ENCODE measurements around the gene BLID.

Gene BLID

DNA sequence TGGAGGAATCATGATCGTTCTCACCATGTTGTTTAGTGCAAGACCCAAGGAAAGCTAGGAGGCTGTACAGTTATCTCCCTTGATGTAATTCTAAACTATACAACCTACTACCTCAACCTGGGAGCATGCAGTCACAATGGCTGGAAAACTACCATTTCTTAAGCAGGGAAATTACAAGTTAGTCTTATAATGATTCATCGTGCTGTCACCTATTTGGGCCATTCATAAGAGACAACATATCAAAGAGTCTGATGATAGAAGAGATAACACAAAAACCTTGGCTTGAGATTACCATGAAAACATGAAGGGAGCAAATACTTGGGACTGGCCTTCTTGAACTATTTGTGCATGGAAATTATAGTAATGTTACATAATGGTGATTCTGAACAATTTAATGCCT, 30.5 kb upstream of the BLID start:
- Histone ChIP-seq H3K4me3 (ENCODE audit: low read depth, low read length) (no peak overlapping the region), H3K9me3 (ENCODE audit: control insufficient read depth, insufficient read depth, low read depth, low read length) (no peaks in the 10 kb centered on the region), H3K27ac (ENCODE audit: extremely low read depth, low read depth, low read length) (no peak overlapping the region), H3K36me3 (ENCODE audit: control insufficient read depth in 2 of 2, insufficient read depth in 1 of 2, low read length in 2 of 2) (no peaks in the 10 kb centered on the region), H3K4me1 (ENCODE audit: control insufficient read depth, insufficient read depth, low read length) (peaks cover 7% of the 10 kb centered on the region)
- ChIA-PET POLR2A (no interaction called here), CTCF (no interaction called here)
- no peak for TF ChIP-seq ZNF521 (tag by site-specific recombination; IDR thresholded peaks at IDR 0.05)

DNA sequence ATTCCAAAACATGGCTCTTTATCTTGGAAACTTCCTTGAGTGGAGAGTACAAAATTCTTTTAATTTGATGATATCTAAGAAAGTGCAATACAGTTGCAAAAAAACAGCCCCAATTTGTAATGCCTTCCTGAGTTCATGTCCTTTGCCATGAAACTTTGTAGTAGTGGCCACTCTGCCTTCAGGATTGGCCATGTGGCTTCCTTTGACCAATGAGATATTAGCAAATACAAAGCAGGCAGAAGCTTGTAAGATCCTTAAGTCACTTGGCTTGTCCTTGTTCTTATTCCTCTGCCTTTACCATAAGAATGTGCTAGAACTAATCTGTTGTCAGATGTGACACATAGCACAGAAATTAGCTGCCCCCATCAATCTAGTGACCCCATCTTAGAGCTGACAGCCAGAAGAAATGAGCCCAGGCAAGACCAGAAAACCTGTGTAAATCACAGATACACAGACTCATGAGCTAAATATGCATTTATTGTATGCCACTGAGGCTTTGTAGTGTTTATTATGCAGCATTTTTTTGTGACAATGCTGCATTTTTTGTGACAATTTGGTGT, 29.8 kb upstream of the BLID start:
- TF ChIP-seq ZNF311 (tag by site-specific recombination; IDR thresholded peaks at IDR 0.05; ENCODE audit: borderline replicate concordance): no peak
- no peak for TF ChIP-seq ZNF157 (tag by site-specific recombination; IDR thresholded peaks at IDR 0.05)
- no peak for TF ChIP-seq ZNF214 (tag by site-specific recombination; IDR thresholded peaks at IDR 0.05; ENCODE audit: borderline replicate concordance)
- TF ChIP-seq ZNF501 (tag by site-specific recombination; IDR thresholded peaks at IDR 0.05): no peak
- TF ChIP-seq HOXC10 (CRISPR knock-in tag; IDR thresholded peaks at IDR 0.05): no peak
- TF ChIP-seq, protein P1, sequence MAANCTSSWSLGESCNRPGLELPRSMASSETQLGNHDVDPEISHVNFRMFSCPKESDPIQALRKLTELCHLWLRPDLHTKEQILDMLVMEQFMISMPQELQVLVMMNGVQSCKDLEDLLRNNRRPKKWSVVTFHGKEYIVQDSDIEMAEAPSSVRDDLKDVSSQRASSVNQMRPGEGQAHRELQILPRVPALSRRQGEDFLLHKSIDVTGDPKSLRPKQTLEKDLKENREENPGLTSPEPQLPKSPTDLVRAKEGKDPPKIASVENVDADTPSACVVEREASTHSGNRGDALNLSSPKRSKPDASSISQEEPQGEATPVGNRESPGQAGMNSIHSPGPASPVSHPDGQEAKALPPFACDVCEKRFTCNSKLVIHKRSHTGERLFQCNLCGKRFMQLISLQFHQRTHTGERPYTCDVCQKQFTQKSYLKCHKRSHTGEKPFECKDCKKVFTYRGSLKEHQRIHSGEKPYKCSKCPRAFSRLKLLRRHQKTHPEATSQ (tag by site-specific recombination; IDR thresholded peaks at IDR 0.05): no peak
- Histone ChIP-seq H3K4me1 (ENCODE audit: control insufficient read depth, insufficient read depth, low read length) (peaks cover 7% of the 10 kb centered on the region), H3K9me3 (ENCODE audit: control insufficient read depth, insufficient read depth, low read depth, low read length) (no peaks in the 10 kb centered on the region), H3K4me3 (ENCODE audit: low read depth, low read length) (no peak overlapping the region), H3K36me3 (ENCODE audit: control insufficient read depth in 2 of 2, insufficient read depth in 1 of 2, low read length in 2 of 2) (no peaks in the 10 kb centered on the region), H3K27ac (ENCODE audit: extremely low read depth, low read depth, low read length) (no peak overlapping the region)
- ChIA-PET POLR2A (no interaction called here), CTCF (no interaction called here)

DNA sequence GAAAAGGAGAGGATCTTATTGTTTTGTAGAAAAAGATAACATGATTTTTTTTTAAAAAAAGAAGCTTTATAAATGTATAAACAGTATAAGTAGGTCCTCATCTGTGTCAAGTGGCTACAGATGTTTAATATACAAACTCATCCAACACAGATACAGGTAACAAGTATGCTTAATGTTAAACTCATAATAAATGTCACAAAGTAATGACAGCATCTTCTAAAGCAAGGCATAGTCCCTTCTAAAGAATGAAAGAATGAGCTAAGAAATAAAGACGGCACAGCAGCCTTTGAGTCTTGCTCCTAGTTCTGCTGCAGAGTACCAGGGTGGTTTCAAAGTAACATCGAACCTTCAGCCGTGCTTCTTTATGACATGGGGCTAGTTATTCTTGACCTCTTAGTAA, 28.7 kb upstream of the BLID start:
- CTCF ChIA-PET: interaction anchor here (0.6 to 2.4 kb wide), 5 partner anchors 14 to 58 kb away, joined by 3 to 8 read pairs (median 5); no protein-coding TSS in a partner anchor
- POLR2A ChIA-PET: no interaction called here

DNA sequence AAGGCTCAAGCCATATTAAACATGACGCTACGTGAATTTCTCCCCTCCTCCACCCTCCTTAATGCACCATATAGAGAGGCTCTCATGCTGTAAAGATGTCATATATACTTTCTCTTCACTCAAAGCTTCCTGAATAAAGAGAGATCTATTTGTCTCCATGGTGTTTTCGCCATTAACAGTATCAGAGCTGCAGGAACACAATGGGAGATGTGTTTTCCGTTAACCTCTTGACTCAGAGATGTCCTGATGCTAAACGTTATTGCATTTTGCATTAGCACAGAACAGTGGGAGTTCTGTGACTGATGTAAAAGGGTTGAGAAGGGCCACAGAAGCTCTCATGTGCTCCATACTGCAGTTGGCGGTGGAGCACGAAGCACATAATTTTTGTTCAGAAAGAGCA, 25.7 kb upstream of the BLID start:
- POLR2A ChIA-PET: no interaction called here
- H3K27ac ChIP-seq (ENCODE audit: extremely low read depth, low read depth, low read length): no peak overlapping the region
- H3K36me3 ChIP-seq (ENCODE audit: control insufficient read depth in 2 of 2, insufficient read depth in 1 of 2, low read length in 2 of 2): no peaks in the 10 kb centered on the region
- H3K4me3 ChIP-seq (ENCODE audit: low read depth, low read length): no peak overlapping the region
- H3K4me1 ChIP-seq (ENCODE audit: control insufficient read depth, insufficient read depth, low read length): peaks cover 4% of the 10 kb centered on the region; the same call in 1 of the 2 replicates
- TF ChIP-seq ZNF335 (tag by site-specific recombination; conservative IDR thresholded peaks at IDR 0.05) (no peak), OSR2 (tag by site-specific recombination; IDR thresholded peaks at IDR 0.05) (no peak)
- TF ChIP-seq, protein P2, sequence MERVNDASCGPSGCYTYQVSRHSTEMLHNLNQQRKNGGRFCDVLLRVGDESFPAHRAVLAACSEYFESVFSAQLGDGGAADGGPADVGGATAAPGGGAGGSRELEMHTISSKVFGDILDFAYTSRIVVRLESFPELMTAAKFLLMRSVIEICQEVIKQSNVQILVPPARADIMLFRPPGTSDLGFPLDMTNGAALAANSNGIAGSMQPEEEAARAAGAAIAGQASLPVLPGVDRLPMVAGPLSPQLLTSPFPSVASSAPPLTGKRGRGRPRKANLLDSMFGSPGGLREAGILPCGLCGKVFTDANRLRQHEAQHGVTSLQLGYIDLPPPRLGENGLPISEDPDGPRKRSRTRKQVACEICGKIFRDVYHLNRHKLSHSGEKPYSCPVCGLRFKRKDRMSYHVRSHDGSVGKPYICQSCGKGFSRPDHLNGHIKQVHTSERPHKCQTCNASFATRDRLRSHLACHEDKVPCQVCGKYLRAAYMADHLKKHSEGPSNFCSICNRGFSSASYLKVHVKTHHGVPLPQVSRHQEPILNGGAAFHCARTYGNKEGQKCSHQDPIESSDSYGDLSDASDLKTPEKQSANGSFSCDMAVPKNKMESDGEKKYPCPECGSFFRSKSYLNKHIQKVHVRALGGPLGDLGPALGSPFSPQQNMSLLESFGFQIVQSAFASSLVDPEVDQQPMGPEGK (tag by site-specific recombination; IDR thresholded peaks at IDR 0.05): no peak
- no peaks in the 10 kb centered on the region for H3K9me3 ChIP-seq (ENCODE audit: control insufficient read depth, insufficient read depth, low read depth, low read length)
- CTCF ChIA-PET: no interaction called here

More for the DNA sequence above, 28.7 kb upstream of the BLID start:
- Histone ChIP-seq H3K4me1 (ENCODE audit: control insufficient read depth, insufficient read depth, low read length) (peaks cover 7% of the 10 kb centered on the region), H3K27ac (ENCODE audit: extremely low read depth, low read depth, low read length) (no peak overlapping the region), H3K36me3 (ENCODE audit: control insufficient read depth in 2 of 2, insufficient read depth in 1 of 2, low read length in 2 of 2) (no peaks in the 10 kb centered on the region), H3K9me3 (ENCODE audit: control insufficient read depth, insufficient read depth, low read depth, low read length) (no peaks in the 10 kb centered on the region), H3K4me3 (ENCODE audit: low read depth, low read length) (no peak overlapping the region)
- no peak for TF ChIP-seq ZBTB17 (tag by site-specific recombination; IDR thresholded peaks at IDR 0.05)
- TF ChIP-seq ZNF658 (tag by site-specific recombination; IDR thresholded peaks at IDR 0.05): no peak
- TF ChIP-seq ZNF777 (tag by site-specific recombination; IDR thresholded peaks at IDR 0.05; ENCODE audit: borderline replicate concordance): no peak
- TF ChIP-seq ZXDB (tag by site-specific recombination; IDR thresholded peaks at IDR 0.05): no peak
- no peak for TF ChIP-seq SETDB1 (IDR thresholded peaks at IDR 0.05; ENCODE audit: insufficient read length, low read length)
- no peak for TF ChIP-seq MYNN (tag by site-specific recombination; IDR thresholded peaks at IDR 0.05; ENCODE audit: borderline replicate concordance)
